ENCODE results near the gene SLC41A3. TPM values are rescaled to one million over a fixed set of nuclear protein-coding genes. Genes with fewer than 3 reads are reported as not detected.

SLC41A3 gene
- total RNA-seq, 2 experiments from 2014 or later: 22.5 to 23.8 TPM

GRCh38 chr3:126114443-126115386, 30.8 kb upstream of the SLC41A3 start:
- Mint-ChIP-seq H3K36me3 (no peaks in the 10 kb centered on the region), H3K27me3 (peaks cover 4% of the 10 kb centered on the region), H3K4me3 (no peak overlapping the region), H3K27ac (no peak overlapping the region), H3K9me3 (ENCODE audit: low read depth) (no peaks in the 10 kb centered on the region), H3K4me1 (no peaks in the 10 kb centered on the region)
- ATAC-seq (no peak), DNase-seq (no peak)
- CTCF ChIA-PET: no interaction called here

- H3K27ac Mint-ChIP-seq: no peak overlapping the region
- H3K36me3 Mint-ChIP-seq: no peaks in the 10 kb centered on the region
- CTCF ChIA-PET: no interaction called here
- no peaks in the 10 kb centered on the region for H3K9me3 Mint-ChIP-seq (ENCODE audit: low read depth)
- no peaks in the 10 kb centered on the region for H3K27me3 Mint-ChIP-seq
- no peak overlapping the region for H3K4me3 Mint-ChIP-seq
- ATAC-seq: peak; percentile 61
- no peaks in the 10 kb centered on the region for H3K4me1 Mint-ChIP-seq
- DNase-seq: no peak
Measured at GRCh38 chr3:126113733-126114442, 30.0 kb upstream of the SLC41A3 start.

GRCh38 chr3:126113238-126113555, 29.3 kb upstream of the SLC41A3 start:
- Mint-ChIP-seq H3K36me3 (no peaks in the 10 kb centered on the region), H3K27ac (no peak overlapping the region), H3K27me3 (no peaks in the 10 kb centered on the region), H3K4me3 (no peak overlapping the region), H3K4me1 (peaks cover under 1% of the 10 kb centered on the region), H3K9me3 (ENCODE audit: low read depth) (no peaks in the 10 kb centered on the region)
- CTCF ChIA-PET: no interaction called here
- DNase-seq: no peak
- ATAC-seq: no peak

DNA sequence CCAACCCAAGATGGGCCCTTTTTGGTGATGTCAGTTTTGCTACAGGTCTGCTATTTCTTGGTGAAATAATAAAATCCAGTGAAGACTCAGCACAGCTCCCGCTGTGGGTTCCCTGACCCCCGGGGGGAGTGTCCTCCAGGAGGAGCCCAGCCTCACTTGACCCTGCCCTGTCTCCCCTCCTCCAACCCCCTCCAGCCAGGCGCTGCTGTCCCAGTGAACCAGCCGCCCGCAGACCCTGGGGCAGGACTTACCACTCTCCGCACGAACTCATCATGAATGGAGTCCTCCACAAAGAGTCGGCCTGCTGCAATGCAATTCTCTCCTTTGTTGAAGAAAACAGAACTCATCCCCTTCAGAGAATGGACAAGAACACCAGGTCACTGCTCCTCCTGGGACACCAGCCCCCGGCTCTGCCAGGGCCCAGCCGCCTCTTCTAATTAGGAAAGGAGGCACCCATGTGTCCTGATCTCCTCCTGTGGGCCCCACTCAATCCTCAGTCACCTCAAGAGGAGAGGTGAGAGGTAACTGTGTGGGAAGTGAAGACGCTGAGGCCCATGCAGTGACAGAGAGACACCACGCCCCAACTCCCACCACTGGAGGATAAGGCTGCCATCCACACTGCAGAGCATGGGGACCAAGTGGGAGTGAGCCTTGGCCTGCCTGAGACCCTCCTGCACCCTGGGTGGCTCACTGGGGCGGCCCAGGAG, 28.8 kb upstream of the SLC41A3 start:
- Mint-ChIP-seq H3K4me1 (peaks cover 3% of the 10 kb centered on the region), H3K36me3 (no peaks in the 10 kb centered on the region), H3K27me3 (no peaks in the 10 kb centered on the region), H3K9me3 (ENCODE audit: low read depth) (no peaks in the 10 kb centered on the region), H3K4me3 (no peak overlapping the region), H3K27ac (no peak overlapping the region)
- DNase-seq: no peak
- CTCF ChIA-PET: no interaction called here
- no peak for ATAC-seq

GRCh38 chr3:126111566-126112475, 27.9 kb upstream of the SLC41A3 start:
- H3K27ac Mint-ChIP-seq: no peak overlapping the region
- ATAC-seq: no peak
- H3K27me3 Mint-ChIP-seq: no peaks in the 10 kb centered on the region
- no peaks in the 10 kb centered on the region for H3K9me3 Mint-ChIP-seq (ENCODE audit: low read depth)
- H3K4me1 Mint-ChIP-seq: peaks cover 3% of the 10 kb centered on the region
- no peak for DNase-seq
- no peak overlapping the region for H3K4me3 Mint-ChIP-seq
- CTCF ChIA-PET: no interaction called here
- H3K36me3 Mint-ChIP-seq: no peaks in the 10 kb centered on the region

DNA sequence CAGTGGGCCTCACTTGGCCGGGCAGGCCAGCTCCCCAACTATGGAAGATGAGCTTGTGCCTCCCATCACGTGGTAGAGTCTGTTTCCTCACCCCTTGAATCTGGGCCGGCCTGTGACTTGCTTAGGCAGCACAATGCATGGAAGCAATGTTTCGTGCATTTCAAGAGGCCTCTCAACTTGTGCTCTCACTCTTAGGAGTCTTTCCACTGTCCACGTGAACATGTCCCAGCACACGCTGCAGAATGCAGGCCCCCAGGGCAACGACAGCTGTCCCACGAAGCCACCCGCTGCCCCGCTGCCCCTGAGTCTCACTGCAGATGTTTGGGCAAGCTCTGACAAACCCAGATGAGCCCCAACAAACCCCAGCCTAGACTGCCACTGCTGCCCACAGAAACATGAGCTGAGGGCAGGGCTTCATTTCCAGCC, 27.2 kb upstream of the SLC41A3 start:
- DNase-seq (no peak), ATAC-seq (no peak)
- Mint-ChIP-seq H3K9me3 (ENCODE audit: low read depth) (no peaks in the 10 kb centered on the region), H3K4me1 (peaks cover 3% of the 10 kb centered on the region), H3K27me3 (no peaks in the 10 kb centered on the region), H3K4me3 (no peak overlapping the region), H3K27ac (no peak overlapping the region), H3K36me3 (no peaks in the 10 kb centered on the region)
- CTCF ChIA-PET: no interaction called here

DNA sequence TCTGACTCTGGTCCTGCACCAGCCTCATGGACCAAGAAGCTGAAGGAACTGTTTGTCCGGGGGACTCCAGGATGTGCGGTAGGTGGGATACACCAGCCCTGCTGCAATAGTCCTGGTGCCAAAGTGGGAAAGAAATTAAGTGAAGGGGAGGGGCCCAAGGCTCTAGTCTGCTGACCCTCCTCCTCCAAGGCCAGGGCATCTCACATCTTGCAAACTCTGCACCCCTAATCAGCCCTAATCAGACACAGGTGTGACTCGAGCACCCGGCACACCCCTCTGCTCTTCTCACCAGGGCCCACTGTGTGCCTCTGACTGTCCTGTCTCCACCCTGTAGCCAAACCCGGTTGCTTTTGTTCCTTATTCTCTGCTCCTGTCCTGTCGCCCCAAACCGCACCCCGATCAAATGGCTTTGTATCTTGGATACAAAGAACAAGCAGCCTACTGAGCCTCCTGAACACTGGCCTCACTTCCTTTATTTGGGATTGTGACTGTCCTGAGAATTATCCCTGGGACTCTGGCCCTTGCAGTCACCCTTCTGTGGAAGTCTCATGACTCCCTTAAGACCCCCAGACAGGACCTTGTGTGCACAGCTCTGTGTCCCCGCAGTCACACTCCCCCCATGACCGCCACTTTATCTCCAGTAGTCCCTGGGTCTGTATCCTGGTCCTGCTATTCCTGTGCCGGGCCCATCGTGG, 26.7 kb upstream of the SLC41A3 start:
- CTCF ChIA-PET: interaction anchor here (1.2 kb wide), 1 partner anchor 24 kb away, joined by 3 read pairs; no protein-coding TSS in a partner anchor
- Mint-ChIP-seq H3K9me3 (ENCODE audit: low read depth) (no peaks in the 10 kb centered on the region), H3K4me1 (peaks cover 3% of the 10 kb centered on the region), H3K27me3 (no peaks in the 10 kb centered on the region), H3K4me3 (no peak overlapping the region), H3K36me3 (no peaks in the 10 kb centered on the region), H3K27ac (no peak overlapping the region)
- ATAC-seq (no peak), DNase-seq (no peak)

DNA sequence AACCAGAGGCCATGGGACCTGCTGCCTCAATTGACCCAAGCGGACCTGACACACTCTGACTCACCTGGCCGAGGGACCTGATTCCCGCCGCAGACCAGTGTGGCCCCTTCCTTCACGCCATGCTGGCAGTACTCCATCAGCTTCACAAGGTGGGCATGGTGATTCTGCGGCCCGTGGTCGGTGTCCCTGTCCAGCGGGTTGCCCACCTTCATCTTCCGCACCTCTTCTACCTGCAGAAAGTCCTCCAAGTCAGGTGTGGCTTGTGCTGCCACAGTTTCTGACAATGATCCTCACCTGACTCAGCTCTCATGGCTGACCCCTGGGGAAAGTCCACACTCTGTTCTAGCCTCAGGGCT, 25.9 kb upstream of the SLC41A3 start:
- ATAC-seq: no peak
- CTCF ChIA-PET: interaction anchor here (1.2 kb wide), 1 partner anchor 24 kb away, joined by 3 read pairs; no protein-coding TSS in a partner anchor
- no peaks in the 10 kb centered on the region for H3K36me3 Mint-ChIP-seq
- no peak overlapping the region for H3K4me3 Mint-ChIP-seq
- no peak for DNase-seq
- H3K4me1 Mint-ChIP-seq: peaks cover 3% of the 10 kb centered on the region
- no peaks in the 10 kb centered on the region for H3K9me3 Mint-ChIP-seq (ENCODE audit: low read depth)
- no peak overlapping the region for H3K27ac Mint-ChIP-seq
- no peaks in the 10 kb centered on the region for H3K27me3 Mint-ChIP-seq

- ATAC-seq (no peak), DNase-seq (no peak)
- Mint-ChIP-seq H3K27ac (no peak overlapping the region), H3K36me3 (no peaks in the 10 kb centered on the region), H3K4me3 (no peak overlapping the region), H3K9me3 (ENCODE audit: low read depth) (no peaks in the 10 kb centered on the region), H3K4me1 (peaks cover 3% of the 10 kb centered on the region), H3K27me3 (no peaks in the 10 kb centered on the region)
- CTCF ChIA-PET: interaction anchor here (1.2 kb wide), 1 partner anchor 25 kb away, joined by 3 read pairs; no protein-coding TSS in a partner anchor
Measured at GRCh38 chr3:126109146-126109879, 25.4 kb upstream of the SLC41A3 start.

DNA sequence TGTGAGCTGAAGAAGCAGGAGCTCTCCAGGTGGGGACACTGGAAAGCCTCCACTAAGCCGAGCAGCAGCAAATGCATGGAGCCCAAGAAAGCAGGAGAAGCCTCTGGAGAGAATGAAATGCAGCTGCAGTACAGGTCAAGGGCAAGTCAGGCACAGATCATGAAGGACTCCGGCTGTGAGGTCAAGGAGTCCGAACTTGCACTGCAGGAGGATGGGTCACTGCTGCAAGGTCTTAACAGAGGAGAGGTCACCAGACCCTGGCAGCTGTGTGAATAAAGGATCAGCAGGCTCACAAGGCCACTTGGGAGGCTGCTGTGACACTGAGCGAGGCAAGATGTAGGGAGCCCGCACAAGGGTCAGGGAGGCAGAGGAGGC, 24.7 kb upstream of the SLC41A3 start:
- ATAC-seq (no peak), DNase-seq (no peak)
- Mint-ChIP-seq H3K27me3 (no peaks in the 10 kb centered on the region), H3K27ac (no peak overlapping the region), H3K4me1 (peaks cover 3% of the 10 kb centered on the region), H3K36me3 (no peaks in the 10 kb centered on the region), H3K9me3 (ENCODE audit: low read depth) (no peaks in the 10 kb centered on the region), H3K4me3 (no peak overlapping the region)
- CTCF ChIA-PET: no interaction called here

DNA sequence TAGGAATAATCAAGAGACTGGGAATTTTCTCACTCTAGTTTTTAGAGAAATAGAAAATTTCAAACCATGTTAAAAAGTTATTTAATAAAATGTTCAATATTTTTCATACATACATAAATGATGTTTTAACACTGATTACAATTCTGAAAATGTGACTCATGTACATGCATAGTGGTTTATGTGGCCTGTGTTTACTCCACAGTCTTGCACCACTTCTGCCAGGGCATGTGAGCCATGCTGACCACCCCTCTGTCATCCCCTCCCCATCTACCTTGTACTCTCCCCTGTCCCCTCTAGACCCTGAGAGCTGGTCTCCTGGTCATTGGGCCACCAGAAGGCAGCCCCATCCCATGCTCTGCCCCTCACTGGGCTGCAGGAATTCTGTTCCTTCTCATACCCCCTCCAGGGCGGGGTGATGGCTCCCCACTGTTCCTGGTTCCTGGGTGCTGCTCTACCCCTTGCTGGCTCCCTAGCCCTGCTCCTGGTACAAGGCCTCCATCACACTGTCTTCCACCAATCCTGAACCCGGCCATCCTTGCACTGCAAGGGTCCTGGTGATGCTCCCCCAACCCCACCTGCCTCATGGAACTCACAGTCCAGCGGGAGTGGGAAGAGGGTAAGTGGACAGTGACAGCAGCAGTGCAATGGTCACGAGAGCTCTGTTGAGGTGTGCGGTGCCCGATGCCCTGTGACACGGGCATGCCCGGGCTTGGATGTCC, 24.2 kb upstream of the SLC41A3 start:
- ATAC-seq (no peak), DNase-seq (no peak)
- Mint-ChIP-seq H3K4me1 (peaks cover 3% of the 10 kb centered on the region), H3K9me3 (ENCODE audit: low read depth) (no peaks in the 10 kb centered on the region), H3K27me3 (no peaks in the 10 kb centered on the region), H3K4me3 (no peak overlapping the region), H3K36me3 (no peaks in the 10 kb centered on the region), H3K27ac (no peak overlapping the region)
- CTCF ChIA-PET: no interaction called here

All from activated CD8-positive, alpha-beta memory T cell treated with anti-CD3 and anti-CD28 coated beads, Interleukin-2, amount 10 ng/mL, durations not matched to agents 7 days and 5 days (primary cell).